ENCODE results near the gene UNC5B.

UNC5B gene

DNA sequence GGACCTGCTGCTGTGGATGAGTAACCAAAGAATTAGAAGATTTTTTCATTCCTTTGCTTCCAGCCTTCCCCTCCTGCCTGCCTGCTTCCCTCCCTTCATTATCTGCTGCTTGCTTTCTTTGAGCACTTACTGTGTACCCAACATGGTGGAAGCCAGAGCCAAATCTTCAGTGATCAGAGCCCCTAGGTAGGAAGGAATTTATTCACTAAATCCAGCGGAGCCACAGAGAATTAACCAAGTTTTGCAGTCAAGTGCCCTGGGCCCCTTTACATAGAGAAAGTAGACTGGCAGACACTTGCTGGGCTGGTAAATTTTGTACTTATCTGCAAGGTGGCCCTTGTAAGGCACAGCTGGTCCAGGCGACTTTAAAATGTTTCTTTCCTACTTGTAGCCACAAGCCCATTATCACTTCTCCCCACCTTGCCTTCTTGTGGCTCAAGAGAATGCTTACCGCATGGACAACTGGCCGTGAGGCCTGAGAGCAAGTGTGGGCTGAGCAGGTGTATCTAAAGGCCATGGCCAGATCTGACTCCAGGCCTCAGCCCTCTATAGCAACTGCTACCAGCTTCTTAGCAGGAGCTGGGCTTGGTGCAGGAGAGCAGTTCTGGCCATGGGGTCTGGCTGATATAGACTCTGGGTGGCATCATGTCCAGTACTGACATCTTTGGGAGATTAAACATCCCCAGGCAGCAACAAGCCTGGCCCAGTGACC is 11.1 kb downstream of the UNC5B start:
- no peak for DNase-seq (ENCODE audit: low spot score)

DNA sequence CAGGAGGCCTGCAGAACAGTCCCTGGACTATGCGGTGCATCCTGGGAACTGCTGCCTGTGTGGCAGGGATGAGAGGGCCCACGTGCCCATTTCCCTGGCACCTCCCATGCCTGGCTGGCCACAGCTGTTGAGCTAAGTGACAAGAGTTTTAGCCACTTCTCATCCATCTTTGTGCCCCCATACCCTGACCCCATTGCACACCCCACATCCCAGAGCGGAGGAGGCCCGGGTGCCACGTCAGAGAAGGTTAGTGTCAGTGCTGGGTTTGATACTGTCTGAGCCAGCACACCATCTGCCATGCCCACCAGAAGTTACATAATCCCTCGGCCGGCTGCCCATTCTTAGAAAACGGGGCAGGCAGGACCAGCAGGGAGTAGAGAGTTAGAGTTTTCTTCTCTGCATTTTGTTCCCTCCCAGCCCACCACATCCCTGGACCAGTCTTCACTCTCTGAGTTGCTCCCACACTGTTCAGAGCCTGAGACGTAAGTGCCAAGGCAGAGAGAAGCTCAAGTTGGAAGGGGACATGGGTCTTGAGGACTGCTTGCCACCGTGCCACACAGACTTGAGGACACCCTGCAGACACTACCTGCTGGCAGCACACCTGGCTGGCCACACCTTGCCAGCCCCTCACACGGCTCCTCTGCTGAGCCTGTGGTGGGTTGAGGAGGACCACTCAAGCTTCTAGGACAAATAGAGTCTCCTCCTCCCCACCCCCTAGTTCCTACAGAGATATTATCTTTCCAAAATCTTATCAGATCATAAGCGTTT is 13.1 kb downstream of the UNC5B start:
- DNase-seq (ENCODE audit: low spot score), result no peak

DNA sequence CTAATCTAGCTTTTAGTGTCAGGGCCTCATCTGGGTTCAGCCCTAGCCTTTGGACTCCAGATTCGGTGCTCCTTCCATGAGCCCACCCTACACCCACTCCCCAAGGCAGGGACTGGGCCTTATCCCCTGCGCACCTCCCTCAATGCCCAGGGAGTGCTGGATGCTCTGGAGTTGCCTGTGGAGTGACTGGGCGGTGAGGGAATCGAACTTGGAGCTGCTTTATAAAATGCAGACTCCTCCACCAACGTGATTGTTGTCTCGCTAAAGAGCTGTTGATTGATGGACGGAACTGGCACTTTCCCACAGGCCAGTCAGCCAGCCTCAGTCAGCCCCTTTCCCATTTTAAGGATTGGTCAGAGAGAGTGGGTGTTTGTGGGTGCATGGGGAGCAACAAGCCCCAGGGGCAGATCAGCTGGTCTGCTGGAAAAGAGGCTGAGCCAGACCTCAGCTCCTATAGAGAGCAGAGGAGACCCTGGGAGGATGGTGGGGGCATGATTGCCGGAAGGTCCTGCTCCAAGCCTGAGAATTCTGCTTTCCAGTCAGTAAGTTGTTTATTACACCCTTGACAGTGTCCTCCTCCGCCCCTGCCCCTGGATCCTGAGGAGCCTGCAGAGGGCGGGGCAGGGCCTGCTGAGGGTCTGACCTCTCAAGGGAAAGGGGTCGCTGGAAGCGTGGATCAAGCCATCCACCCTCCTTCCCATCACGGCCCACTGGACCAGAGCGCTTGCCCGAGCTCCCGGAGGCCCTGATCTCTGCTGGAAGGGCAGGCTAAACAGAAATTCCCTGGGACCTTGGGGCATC is 16.7 kb downstream of the UNC5B start:
- no peak for DNase-seq (ENCODE audit: low spot score)

DNA sequence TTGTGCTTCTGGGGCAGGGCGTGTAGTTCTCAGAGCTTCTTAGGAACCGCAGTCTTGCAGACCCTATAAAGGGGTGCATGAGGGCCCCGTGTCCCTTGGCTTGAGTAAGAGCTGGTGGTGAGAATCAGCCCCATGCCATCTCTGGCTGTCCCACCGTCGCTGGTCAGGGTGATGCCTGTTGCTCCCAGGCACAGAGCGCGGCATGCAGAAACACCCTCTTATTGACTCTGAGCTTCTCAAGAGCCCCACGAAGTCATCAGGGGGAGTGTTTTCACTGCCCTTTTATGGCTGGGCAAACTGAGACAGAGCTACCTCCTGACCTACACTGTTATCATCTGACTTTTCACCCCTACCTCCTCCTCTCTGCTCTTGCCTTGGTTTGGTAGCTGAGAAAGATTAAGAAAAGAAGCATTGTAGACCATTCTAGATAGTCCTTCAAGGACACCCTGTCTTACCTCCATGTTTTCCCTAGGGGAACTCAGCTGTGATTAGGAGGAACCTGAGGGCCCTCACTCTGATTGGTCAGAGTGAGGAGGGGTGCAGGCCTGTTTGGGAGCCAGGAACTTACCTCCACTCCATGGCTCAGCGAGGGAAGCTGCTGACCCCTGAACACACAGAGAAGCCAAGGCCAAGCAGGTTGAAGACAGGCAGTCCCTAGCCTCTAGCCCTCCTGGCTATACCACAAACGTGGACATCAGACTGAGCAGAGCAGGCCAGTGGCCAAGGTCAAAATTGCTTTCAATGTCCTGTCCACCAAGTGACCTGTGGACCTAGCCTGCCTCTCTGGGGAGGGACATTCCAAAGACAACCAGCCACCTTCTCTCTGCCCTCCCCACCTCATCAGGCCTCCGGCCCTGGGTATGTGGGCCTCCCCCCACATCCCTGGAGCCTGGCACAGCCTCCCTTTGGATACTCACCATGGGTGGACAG is 17.6 kb downstream of the UNC5B start:
- no peak for DNase-seq (ENCODE audit: low spot score)

DNA sequence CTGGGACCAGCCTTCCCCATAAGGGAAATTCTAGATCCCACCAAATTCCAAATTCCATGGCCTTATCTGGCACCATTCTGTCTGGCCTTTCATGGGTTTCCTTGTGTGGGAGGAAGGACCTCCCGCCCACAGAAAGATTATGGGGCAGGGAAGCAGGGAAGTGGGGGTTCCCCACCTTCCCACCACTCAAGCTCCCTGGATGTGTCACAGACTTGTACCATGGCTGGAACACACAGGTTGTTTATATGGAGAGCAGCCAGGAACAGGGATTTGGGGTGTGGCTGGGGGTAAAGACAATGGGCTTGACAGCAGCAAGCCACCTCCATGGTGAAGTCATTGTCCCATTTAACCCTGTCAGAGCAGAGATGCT is 18.3 kb downstream of the UNC5B start:
- DNase-seq (ENCODE audit: low spot score), result no peak

DNA sequence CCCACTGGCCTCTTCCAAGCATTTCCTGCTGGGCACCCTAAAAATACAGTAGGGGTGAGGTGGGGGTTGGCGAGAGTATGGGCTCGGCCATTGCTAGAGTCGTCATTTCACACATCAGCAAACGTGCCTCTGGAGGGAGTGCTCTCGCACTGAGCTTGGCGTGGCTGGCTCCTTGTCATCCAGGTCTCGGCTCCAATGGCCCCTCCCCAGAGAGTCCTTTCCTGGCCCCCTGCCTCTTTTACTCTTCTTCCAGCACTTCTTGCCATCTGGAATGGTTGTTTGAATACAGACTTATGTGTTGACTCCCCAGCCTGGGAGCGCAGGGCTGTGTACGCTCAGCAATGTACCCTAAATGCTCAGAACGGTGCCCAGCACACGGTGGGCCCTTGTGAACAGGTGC is 18.8 kb downstream of the UNC5B start:
- DNase-seq (ENCODE audit: low spot score), result no peak

DNA sequence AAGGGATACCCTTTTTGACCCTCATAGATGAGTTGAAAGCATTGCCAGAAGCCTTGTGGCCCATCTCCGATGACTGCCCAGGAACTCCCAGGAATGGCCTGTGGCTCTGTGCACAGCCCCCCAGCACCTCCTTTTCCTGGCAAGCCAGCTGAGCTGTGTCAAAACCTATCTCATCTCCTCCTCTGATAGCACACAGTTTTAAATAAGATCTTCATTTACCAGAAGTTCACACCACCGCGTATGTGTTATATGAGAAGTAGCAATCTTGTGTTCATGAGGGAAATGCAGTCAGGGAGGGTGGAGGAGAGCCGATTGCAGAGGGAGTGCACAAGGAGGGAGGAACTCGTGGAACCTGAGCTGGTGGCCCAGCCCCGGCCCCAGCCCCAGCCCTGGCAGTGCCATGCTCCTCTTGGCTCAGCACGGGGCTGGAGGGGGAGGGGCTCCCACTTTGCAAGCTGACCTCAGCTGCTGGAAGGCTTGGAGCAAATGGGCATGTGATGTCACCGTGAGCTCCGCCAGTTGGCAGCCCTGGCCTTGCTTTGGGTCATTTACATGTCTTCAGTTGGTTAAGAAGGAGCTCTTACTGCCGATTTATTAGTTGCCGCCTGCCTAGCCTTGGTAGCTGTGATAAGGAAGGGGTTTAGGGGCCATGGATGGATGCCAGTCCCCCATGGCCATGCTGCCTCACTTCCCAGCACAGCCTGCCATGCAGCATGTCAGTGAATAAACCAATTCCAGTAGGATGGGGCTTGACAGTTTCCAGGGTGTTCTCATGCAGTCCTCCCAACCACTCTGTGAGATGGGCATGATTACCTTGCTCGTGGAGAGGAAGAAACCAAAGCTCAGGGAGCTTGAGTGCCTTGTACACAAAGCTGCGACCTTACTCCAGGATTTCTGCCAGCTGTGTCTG is 20.0 kb downstream of the UNC5B start:
- DNase-seq (ENCODE audit: low spot score), result peak; percentile 67

DNA sequence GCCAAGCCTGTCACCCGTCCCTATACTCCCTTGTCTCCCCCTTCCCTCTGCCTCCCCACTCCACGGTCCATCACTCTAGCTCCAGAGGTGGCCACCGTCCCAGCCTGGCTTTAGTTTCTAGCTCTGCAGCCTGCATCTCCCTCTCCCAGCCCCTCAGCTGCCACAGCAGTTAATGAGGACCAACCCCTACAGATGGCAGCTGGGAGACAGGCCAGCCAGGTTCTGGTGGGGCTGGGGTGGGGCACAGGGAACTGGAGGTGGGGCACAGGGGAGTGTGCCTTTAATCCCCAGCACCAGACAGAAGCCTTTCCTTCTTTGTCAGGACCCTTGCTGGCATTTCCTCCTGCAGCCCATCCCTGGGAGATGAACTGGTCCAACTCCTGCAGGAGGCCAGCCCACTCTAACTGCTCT is 21.1 kb downstream of the UNC5B start:
- DNase-seq (ENCODE audit: low spot score), result no peak

DNA sequence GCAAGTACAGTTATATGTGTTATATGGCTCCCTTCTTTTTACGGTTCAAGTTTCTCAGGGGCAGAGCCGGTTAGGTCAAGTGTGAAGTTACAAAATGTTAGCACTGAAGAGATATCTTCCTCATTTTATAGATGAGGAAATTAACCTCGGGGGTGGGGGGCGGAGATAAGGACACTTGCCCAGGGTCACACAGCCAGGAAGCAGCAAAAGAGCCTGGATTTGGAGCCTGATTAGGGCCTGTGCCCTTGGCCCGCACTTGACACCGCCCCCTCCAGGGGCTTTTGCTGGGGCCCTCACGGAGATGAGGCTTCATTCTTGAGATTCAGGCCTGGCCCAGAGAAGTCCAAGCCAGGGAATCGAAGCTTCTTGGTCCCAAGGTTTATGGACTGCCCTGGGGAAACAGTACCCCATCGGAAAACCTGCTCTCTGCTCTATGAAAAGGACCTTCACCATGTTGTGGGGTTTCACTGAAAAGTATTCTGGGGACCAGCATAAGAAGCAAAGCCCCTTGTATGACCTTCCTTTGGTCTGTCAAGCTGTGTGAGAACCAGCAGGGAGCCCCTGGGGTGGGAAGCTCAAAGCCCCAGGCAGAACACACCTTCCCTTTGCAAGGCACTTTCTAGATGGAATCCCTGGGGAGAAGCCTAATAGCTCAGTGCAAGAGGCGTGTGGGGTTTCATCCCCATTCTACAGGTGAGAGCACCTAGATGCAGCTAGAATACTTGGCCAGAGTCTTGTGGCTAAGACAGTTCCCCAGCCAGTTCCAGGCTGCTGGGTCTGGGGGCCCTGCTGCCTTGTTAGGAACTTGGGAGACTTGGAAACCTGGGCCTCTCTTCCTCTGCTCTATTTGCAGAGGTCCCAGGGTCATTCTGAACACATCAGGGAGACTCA is 21.9 kb downstream of the UNC5B start:
- no peak for DNase-seq (ENCODE audit: low spot score)

DNA sequence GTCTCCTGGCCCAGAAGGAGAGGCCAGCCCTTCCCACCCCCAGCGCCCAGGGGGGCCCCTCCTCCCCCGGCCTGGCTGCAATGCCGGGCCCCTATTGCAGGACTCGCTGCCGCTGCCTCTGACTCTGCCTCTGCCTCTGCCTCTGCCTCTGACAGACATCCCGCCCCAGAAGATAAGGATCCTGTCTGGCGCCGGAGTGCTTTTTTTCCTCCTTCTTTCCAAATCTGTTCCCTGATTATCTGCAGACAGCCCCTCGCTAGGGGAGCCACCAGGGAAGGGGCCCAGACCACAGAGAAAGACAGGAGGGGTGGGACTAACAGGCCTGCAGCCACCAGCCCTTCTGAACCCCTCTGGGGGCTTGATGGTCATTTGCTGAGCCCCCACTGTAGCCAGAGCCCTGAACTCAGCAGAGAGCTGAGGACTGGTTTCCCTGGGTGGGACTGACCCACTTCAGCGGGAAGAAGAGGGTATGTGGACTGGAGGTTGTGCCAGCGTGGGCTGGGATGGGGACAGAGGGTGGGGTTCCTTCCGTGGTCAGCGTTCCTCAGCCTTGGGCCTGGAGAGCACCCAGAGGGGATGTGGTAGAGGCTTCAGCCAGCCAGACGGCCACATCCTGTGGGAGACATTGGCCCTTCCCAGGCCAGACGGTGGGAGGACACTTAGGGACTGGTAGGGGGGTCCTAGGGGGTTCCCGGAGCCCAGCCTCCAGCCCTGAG is 22.8 kb downstream of the UNC5B start:
- DNase-seq (ENCODE audit: low spot score), result peak; percentile 88

DNA sequence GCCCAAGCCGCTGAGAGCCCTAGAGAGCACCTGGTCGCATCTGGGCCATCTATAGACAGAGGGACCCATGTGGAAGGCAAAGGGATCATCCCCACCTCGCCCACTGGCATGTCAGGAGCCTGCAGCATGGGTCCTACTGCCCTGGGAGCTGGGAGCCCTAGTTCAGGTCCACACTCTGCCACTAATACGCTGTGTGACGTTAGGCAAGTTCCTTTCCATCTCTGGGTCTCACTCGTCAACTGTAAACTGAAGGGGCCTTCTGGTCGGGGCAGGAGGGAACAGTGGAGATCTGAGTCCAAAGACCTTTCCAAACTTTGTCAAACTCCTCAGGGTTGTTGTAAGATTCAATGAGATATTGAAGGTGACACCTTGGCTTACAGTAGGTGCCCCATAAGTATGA is 23.4 kb downstream of the UNC5B start:
- DNase-seq (ENCODE audit: low spot score), result no peak

DNA sequence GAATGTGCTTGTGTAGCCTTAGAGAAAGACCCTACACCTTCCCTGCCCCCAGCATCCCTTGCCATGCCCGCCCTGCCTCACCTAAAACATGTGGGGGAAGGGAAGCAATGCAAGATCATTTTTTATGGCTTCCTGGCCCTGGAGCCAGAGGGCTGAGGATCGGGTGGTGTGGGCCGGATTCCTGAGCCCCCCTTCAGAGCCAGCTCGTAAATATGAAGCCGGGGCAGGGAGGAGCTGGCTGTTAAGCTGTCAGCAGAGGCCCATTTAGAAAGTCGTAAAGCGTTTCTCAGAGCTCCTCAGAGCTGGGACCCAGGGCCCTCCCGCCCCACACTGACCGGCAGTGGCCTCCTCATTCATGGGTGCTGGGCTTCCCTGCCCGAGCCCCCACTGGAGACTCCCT is 23.9 kb downstream of the UNC5B start:
- no peak for DNase-seq (ENCODE audit: low spot score)

DNA sequence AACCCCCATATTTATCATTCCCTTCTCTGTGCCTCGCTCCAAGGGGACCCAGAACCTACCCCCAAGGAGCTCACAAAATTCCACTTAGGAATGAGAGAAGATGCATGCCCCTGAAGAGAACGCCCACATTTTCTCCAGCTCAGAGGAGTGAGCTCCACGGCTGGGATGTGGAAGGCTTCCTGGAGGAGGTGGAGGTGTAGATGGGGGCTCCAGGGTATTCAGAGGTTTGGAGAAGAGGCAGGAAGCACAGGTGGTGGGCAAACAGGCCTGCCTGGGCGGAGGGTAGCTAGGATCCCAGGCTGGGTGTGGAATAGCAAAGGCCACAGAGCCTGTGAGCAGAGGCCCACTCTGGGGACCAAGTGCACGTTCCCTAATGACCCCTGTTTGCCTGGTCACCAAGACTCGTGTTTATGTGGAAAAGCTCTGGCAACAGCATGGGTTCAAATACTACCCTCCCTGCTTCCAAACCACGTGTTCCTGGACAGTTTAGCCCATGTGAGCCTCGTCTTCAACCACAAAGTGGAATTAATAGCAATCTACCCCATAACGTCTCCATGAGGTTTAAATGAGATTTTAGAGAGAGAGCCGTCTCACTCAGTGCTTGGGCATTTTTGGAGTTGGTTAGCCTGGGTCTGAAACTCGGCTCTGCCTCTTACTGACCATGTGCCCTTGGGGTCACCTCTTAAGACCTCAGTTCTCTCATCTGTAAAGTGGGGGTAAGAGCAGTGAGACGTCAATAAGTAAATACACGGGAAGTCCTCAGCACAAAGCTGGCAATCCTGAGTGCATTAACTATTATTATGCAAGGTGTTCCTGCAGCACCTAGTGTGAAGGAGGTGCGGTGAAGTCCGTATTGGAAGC is 24.7 kb downstream of the UNC5B start:
- no peak for DNase-seq (ENCODE audit: low spot score)

DNA sequence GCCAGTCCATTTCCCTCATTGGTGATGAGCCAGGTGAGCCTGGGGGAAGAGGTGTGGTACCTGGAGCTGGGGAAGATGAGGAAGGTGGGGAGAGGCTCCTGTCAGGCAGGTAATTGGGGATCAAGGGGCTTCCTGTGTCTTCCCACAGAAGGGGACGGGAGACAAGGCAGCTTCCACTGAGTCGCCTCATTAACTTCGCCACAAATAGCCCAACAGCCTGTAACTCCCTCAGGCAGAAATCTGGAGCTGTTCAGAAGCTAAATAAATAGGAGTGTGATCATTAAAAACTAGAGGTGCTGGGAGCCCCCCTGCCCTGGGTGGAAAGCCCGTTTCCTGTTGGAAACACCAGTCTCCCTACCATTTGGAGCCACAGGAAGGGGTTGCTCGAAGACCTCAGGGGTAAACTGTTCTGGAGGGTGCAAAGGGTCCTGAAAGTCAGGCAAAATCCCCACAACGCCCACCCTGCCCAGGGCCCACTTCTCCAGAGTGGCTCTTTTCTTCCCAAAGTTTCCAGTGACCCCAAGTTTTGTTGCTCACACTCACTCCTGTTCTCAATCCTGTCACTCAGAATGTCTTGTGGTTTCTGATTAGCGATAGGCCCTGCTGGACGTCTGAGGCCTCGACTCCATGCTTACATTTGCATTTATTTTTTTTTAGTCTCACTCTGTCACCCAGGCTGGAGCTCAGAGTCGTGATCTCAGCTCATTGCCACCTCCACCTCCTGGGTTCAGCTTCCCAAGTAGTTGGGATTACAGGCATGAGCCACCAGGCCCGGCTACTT is 25.7 kb downstream of the UNC5B start:
- DNase-seq (ENCODE audit: low spot score), result no peak

DNA sequence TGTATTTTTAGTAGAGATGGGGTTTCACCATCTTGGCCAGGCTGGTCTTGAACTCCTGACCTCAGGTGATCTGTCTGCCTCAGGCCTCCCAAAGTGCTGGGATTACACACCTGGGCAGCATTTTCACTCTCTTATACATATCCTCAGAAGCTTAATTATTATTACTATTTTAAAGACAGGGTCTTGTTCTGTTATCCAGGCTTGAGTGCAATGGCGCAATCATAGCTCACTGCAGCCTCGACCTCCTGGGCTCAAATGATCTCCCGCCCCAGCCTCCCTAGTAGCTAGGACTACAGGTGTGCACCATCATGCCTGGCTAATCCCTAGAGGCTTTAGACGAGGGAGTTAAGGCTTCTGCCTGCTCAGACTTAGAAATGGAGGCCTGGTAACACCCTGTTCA is 26.3 kb downstream of the UNC5B start:
- no peak for DNase-seq (ENCODE audit: low spot score)

DNA sequence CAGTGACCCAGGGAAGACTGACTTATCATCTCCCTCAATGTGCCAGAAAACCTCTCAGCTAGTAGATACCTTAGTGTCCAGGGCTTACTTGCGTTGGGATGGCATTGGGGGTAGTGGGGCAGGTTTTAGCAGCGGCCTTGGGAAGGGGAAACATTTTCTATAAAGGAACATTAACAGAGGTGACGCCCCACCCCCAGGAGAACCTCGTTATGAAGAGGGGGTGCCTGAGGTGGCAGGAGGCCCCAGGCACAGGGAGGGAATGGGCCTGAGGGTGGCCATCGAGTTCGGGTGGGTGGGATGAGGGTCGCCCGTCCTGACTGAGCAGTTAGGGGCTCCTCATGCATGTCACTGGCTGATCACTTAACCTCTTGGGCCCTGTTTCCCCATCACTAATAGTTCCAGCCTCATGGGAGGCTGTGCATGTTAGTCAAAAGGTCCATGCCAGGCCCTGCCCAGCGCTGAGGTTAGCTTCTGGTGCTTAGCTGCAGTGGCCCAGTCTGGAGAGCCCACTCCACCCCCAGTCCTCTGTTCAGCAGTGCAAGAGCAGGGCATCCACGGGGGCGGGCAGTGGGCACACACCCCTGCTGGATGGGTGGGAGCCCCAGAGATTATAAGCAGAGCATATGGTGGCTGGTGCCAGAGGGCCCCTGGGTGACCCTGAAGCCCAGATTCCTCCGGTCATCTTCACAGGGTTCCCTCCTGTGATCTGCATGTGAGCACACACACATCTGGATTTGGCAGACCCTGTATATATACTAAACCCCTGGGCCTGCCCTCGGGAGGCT is 27.0 kb downstream of the UNC5B start:
- no peak for DNase-seq (ENCODE audit: low spot score)

Data from AG08395 (cell line).